ENCODE measurements around the gene ATPAF2.

Gene ATPAF2

GRCh38 chr17:17985555-17985954, 53.4 kb downstream of the ATPAF2 start:
- DNase-seq (ENCODE audit: low read depth): no peak

GRCh38 chr17:17985153-17985552, 53.8 kb downstream of the ATPAF2 start:
- no peak for DNase-seq (ENCODE audit: low read depth)

DNA sequence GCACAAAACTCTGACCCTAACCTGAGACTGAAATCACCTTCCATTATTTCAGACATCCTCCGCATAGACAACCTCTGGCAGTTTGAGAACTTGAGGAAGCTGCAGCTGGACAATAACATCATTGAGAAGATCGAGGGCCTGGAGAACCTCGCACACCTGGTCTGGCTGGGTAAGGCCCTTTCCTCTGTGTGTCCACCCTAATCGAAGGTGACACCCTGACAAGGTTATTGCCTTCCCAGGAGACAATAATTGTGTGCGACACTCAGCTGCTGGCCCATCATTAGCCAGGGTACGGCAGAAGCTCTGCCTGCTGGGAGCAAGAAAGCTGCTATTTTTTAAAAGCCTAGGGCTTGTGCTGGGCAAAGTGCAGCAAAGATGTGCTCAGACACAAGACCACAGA, 55.2 kb downstream of the ATPAF2 start:
- DNase-seq (ENCODE audit: low read depth): no peak

GRCh38 chr17:17983376-17983775, 55.6 kb downstream of the ATPAF2 start:
- DNase-seq (ENCODE audit: low read depth): no peak

- no peak for DNase-seq (ENCODE audit: low read depth)
Measured at GRCh38 chr17:17982801-17983200, 56.2 kb downstream of the ATPAF2 start.

DNA sequence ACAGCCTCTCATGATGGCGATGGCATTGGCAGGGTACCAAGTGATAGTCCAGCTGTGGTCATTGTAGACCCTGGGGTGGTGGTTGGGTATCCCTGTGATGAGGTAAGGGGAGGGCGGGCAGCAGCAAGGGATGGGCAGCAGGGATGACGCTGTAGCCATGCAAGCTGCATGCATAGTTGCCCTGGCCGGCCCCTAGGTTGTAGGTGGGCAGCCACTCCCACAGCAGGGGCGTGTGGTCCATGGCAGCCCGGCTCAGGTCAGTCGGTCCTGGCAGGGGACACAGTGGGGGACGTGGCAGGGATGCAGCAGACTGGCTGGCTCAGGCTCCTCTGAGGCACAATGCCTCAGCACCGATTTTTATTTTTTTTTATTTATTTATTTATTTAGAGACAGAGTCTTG, 57.6 kb downstream of the ATPAF2 start:
- no peak for DNase-seq (ENCODE audit: low read depth)

DNA sequence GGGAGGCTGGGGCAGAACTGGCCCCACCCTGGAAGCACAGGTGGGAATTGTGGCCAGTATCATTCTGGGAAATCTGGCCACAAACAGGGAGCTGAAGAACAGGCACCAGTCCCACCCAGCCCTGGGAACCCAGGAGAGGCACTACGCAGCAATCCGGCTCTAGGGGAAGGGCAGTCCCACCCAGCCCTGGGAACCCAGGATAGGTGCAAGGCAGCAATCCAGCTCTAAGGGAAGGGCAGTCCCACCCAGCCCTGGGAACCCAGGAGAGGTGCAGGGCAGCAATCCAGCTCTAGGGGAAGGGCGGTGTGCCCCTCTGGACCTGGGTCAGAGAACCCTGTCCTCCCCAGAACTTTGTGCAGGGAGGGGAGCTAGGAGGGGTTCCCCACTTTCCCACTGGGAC, 59.2 kb downstream of the ATPAF2 start:
- DNase-seq (ENCODE audit: low read depth): no peak

DNA sequence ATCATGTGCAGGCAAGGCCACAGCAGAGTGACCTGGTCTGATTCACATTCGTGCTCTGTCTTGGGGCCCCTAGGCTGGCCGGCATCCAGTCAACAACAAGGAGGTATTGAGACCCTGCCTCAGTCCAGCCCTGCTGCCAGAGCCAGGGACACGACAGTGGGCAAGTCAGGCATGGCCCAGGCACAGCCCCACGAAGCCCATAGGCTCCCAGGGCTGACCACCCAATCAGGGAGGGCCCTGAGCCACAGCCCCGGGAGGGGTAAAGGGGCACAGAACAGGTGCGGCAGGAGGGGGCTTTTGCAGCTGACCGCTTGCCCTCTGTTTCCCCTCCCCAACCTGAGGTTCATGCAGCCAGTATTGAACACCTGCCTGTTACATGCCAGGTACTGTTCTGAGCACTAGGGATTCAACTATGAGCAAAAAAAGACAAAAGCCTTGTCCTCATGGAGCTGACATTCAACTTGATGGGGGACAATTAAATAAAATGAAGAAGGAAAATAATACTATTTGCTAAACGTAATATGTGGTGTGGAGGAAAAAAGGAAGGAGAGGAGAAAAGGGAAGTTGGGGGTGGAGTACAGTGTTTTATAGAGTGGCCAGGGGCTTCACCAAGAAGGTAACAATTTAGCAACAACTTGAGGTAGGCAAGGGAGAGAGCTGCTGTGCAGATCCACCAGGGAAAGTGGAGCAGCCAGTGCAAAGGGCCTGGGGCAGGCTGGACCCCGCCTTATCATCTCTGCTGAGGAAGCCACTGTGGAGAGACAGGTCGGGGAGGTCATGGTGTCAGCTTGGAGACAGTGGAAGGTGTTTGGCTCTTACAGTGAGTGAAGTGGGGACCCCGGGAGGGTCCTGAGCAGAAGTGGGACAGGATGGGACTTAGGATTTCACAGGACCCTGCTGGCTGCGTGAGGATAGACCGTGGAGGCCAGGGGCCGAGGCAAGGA, 60.2 kb downstream of the ATPAF2 start:
- no peak for DNase-seq (ENCODE audit: low read depth)

GRCh38 chr17:17976931-17977570, 61.9 kb downstream of the ATPAF2 start:
- no peak for DNase-seq (ENCODE audit: low read depth)

DNA sequence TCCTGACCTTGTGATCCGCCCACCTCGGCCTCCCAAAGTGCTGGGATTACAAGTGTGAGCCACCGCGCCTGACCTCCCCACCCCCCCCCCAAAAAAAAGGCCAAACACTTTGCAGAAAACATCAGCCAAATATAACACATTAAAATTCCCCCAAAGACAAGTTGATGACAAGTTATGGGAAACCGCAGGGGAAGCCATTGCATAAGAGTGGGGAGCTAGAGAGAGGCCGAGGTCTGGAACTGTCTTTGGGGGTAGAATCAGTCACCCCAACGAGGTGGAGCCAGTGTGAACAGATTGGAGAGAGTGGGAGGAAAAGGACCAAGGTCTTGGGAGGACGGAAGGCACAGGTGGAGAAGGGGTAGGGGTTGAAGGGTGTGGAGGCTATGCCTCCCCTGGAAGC, 63.5 kb downstream of the ATPAF2 start:
- no peak for DNase-seq (ENCODE audit: low read depth)

DNA sequence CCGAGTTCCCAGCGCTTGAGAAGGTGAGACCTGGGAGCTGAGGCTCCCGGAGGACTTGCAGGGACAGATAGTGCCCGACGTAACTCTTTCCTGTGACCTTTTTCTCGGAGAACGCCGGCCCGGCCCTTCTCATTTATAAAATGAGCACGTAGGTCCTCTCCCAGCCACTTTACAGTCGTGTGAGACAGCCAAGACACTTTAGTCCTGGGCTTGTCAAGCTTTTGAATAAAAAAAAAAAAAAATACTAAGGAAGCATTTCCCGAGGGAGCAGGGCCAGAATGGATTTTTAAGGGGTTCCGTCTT, 66.1 kb downstream of the ATPAF2 start:
- no peak for DNase-seq (ENCODE audit: low read depth)

GRCh38 chr17:17972126-17972951, 66.6 kb downstream of the ATPAF2 start, which contains the start of the genes DRC3 and TOM1L2:
Gene DRC3 (plus strand): TSS chr17:17972862. CDS start chr17:17977599, 4,737 bp downstream.
Gene TOM1L2 (minus strand): TSS chr17:17972400. CDS start chr17:17972313, 87 bp downstream.
- DNase-seq (ENCODE audit: low read depth): peak; percentile 100

- peak; percentile 18 for DNase-seq (ENCODE audit: low read depth)
Measured at GRCh38 chr17:17971431-17972125, 67.4 kb downstream of the ATPAF2 start.

- DNase-seq (ENCODE audit: low read depth): no peak
Measured at GRCh38 chr17:17970699-17971430, 68.1 kb downstream of the ATPAF2 start.
